ENCODE measurements around the gene TSTD2.

Gene TSTD2

GRCh38 chr9:97551308-97551707, 81.9 kb downstream of the TSTD2 start:
- H3K23ac ChIP-seq (ENCODE audit: low read length in 2 of 2) = no peak overlapping the region
- 100% methylated on average over 3 of the region's 5 CpGs for WGBS
- no peak overlapping the region for H3K18ac ChIP-seq (ENCODE audit: low read depth in 1 of 2, low read length in 2 of 2)
- H3K4me3 ChIP-seq (ENCODE audit: insufficient read depth in 1 of 2, low read depth in 1 of 2, low read length in 2 of 2) = no peak overlapping the region
- H3K9me3 ChIP-seq (ENCODE audit: control insufficient read depth, low read length) = no peaks in the 10 kb centered on the region
- H3K27me3 ChIP-seq (ENCODE audit: control insufficient read depth in 1 of 2, insufficient read depth in 1 of 2, low read length in 2 of 2) = peaks cover 12 to 21% of the 10 kb centered on the region in 2 experiments
- H3K14ac ChIP-seq (ENCODE audit: low read length in 2 of 2) = no peak overlapping the region
- no peak overlapping the region for H2AFZ ChIP-seq (ENCODE audit: low read depth, low read length)
- H4K8ac ChIP-seq (ENCODE audit: low read length) = no peak overlapping the region
- no peak overlapping the region for H3K4ac ChIP-seq (ENCODE audit: low read depth in 1 of 2, low read length in 2 of 2)
- no peak overlapping the region for H3K9ac ChIP-seq (ENCODE audit: low read length)
- no peaks in the 10 kb centered on the region for H3K79me1 ChIP-seq (replicated peaks; ENCODE audit: low read length, poor library complexity, severe bottlenecking)
- no peak overlapping the region for H4K91ac ChIP-seq (ENCODE audit: low read length)
- H3K36me3 ChIP-seq (ENCODE audit: control insufficient read depth in 1 of 2, insufficient read depth in 2 of 2, low read depth in 1 of 2, low read length in 2 of 2) = no peaks in the 10 kb centered on the region
- H3K27ac ChIP-seq (ENCODE audit: low read length, poor library complexity, severe bottlenecking) = no peak overlapping the region
- no peak overlapping the region for H2AK5ac ChIP-seq (ENCODE audit: low read length, severe bottlenecking)
- no peak overlapping the region for H2BK5ac ChIP-seq (ENCODE audit: low read depth, low read length, poor library complexity, severe bottlenecking)
- no peak overlapping the region for H2BK15ac ChIP-seq (ENCODE audit: low read depth, poor library complexity, severe bottlenecking)
- no peaks in the 10 kb centered on the region for H3K4me1 ChIP-seq (ENCODE audit: control insufficient read depth, insufficient read depth, low read depth, low read length)
- H2BK12ac ChIP-seq (ENCODE audit: low read length in 2 of 2) = no peak overlapping the region
- no peak overlapping the region for H3K4me2 ChIP-seq (ENCODE audit: low read length, poor library complexity, severe bottlenecking)
- no peak overlapping the region for H2BK120ac ChIP-seq (ENCODE audit: low read depth, low read length)
- DNase-seq = no peak

GRCh38 chr9:97550386-97550785, 82.8 kb downstream of the TSTD2 start:
- H3K9me3 ChIP-seq (ENCODE audit: control insufficient read depth, low read length) = no peaks in the 10 kb centered on the region
- H3K9ac ChIP-seq (ENCODE audit: low read length) = no peak overlapping the region
- no peak overlapping the region for H2BK12ac ChIP-seq (ENCODE audit: low read length in 2 of 2)
- H2BK120ac ChIP-seq (ENCODE audit: low read depth, low read length) = no peak overlapping the region
- H4K8ac ChIP-seq (ENCODE audit: low read length) = no peak overlapping the region
- H3K36me3 ChIP-seq (ENCODE audit: control insufficient read depth in 1 of 2, insufficient read depth in 2 of 2, low read depth in 1 of 2, low read length in 2 of 2) = no peaks in the 10 kb centered on the region
- no peaks in the 10 kb centered on the region for H3K4me1 ChIP-seq (ENCODE audit: control insufficient read depth, insufficient read depth, low read depth, low read length)
- H3K23ac ChIP-seq (ENCODE audit: low read length in 2 of 2) = no peak overlapping the region
- no peak overlapping the region for H2BK15ac ChIP-seq (ENCODE audit: low read depth, poor library complexity, severe bottlenecking)
- no peak overlapping the region for H3K4me3 ChIP-seq (ENCODE audit: insufficient read depth in 1 of 2, low read depth in 1 of 2, low read length in 2 of 2)
- no peak overlapping the region for H3K4me2 ChIP-seq (ENCODE audit: low read length, poor library complexity, severe bottlenecking)
- H3K27ac ChIP-seq (ENCODE audit: low read length, poor library complexity, severe bottlenecking) = no peak overlapping the region
- H3K18ac ChIP-seq (ENCODE audit: low read depth in 1 of 2, low read length in 2 of 2) = no peak overlapping the region
- no peak overlapping the region for H3K14ac ChIP-seq (ENCODE audit: low read length in 2 of 2)
- no CpG with 5 or more reads among the region's 1 CpG for WGBS
- DNase-seq = no peak
- no peak overlapping the region for H2AK5ac ChIP-seq (ENCODE audit: low read length, severe bottlenecking)
- no peak overlapping the region for H3K4ac ChIP-seq (ENCODE audit: low read depth in 1 of 2, low read length in 2 of 2)
- H4K91ac ChIP-seq (ENCODE audit: low read length) = no peak overlapping the region
- no peaks in the 10 kb centered on the region for H3K79me1 ChIP-seq (replicated peaks; ENCODE audit: low read length, poor library complexity, severe bottlenecking)
- H3K27me3 ChIP-seq (ENCODE audit: control insufficient read depth in 1 of 2, insufficient read depth in 1 of 2, low read length in 2 of 2) = peaks cover 10 to 16% of the 10 kb centered on the region in 2 experiments
- no peak overlapping the region for H2BK5ac ChIP-seq (ENCODE audit: low read depth, low read length, poor library complexity, severe bottlenecking)
- H2AFZ ChIP-seq (ENCODE audit: low read depth, low read length) = no peak overlapping the region
